Prostate gland (tissue), 2 donors: ENCODE measurements around the gene WDR35.

Experiments
- CTCF ChIP-seq, 4 experiments: fragments of 200-600 bp in 2 of 4; fragments of 450-650 bp in 2 of 4; sonication (generic) in 2 of 4; IDR thresholded peaks; 1 replicate in 3 of 4; 2 replicates in 1 of 4; pipeline ENCODE4 v1.5.1; 2016 to 2019; ENCODE audit warnings: antibody characterized with exemption in 4 of 4, mild to moderate bottlenecking in 2 of 4, moderate library complexity in 2 of 4
- POLR2A ChIP-seq: fragments of 450-650 bp; IDR thresholded peaks from one replicate; pipeline ENCODE4 v1.6.1; 2016; ENCODE audit warnings: antibody characterized with exemption, mild to moderate bottlenecking

DNA sequence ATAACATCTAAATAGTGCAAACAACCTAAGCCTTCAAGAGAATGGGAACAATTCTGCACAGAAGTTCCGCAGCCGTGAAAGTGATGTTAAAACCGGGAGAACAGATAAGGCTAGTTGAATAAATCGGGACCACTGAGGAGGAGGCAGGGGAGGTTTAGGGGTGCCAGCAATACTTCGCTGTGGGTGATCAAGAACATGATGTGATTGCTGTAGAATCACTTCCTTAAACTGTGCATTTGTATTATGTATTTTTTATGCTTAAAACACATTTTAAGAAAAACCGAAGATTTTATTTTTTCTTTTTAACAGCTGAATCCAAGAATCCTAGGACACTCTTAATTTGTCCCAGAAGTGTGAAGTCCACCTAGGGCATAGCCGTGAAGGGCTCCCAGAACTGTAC, 121.7 kb downstream of the WDR35 start:
- TF ChIP-seq POLR2A = no peak
- TF ChIP-seq CTCF (IDR thresholded peaks at IDR 0.05) = no peak
